OCI-M2 (cell line): ENCODE results near the gene CPNE4.

ENCODE experiments used
- DNase-seq: peaks from one replicate; lab custom pipeline; 2025; ENCODE audit not compliant: unreplicated experiment; lab: John Stamatoyannopoulos, UW

Gene CPNE4

DNA sequence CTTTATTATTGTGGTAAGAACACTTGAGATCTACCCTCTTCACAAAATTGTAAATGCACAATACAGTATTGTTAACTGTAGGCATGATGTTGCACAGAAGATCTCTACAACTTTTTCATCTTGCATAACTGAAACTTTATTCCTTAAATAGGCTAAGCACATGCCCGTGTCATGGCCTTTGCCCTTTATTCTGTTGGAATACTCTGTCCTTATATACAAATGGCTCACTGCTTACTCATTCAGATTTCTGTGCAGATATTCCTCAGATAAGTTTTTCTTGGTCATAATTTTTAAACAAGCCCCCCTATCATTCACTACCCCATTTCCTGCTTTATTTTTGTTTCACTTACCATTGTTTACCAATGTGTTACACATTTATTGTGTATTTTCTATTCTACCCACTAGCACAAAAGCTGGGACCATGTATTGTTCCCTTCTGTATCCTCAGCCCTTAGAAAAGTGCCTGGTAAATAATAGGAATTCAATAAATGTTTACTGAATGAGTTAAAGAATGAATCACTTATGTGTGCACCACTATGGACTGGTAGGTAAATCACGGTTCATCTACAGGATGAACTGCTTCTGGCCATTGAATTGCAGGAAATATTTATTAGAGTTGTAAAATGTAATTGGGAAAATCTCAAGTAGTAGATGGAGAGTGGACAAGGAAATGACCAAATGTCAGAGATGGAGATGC is 151.0 kb downstream of the CPNE4 start:
- no peak for DNase-seq

DNA sequence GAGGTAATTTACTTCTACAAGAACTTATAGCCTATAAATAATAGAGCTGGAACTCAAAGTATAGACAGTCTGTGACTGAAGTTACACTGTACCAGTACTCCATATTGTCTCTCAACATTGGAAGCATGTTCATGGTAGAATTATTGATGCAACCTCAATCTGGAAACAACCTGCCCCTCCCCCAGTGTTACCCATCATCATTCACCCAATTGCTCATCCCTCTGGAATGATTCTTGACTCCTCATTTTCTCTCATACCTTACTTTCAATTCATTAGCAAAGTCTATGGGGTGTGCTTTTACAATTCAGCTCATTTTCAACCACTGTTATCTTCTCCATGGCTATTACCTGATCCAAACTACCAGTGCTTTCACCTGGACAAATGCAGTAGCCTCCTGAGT is 151.7 kb downstream of the CPNE4 start:
- no peak for DNase-seq

DNA sequence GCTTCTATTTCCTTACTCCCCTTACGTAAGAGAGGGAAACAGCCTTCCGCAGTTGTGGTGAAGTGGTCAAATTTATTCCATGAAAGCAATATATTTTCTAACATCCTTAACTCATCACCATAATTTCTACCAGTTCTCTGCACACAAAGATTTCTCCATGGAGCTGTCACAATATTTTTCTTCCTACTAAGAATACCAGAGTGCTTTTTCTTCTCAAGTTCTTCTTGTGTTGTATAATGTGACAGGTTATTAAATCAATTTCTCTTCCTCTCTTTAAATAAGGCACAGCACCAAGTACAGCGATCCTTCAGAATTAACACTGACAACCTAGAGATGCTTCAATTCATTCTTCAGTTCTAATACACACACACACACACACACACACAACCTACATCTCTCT is 153.0 kb downstream of the CPNE4 start:
- DNase-seq = no peak

DNA sequence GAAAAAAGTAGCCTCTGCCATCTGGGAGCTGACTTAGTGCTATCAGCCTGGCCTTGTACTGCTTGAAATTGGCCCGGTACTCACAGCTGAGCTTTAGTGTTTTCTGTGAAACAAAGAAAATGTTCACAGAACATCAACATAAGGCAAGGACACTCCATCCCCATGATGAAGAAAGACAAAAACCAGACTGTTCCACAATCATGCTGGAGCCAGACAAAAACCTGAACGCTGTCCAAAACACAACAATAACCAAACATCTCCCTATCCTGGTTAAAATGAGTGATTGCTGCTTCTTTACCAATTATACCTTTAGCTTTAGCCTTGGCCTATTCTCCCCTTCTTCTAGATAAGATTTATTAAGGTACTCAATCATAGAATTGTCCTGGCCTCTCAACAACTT is 153.9 kb downstream of the CPNE4 start:
- no peak for DNase-seq

DNA sequence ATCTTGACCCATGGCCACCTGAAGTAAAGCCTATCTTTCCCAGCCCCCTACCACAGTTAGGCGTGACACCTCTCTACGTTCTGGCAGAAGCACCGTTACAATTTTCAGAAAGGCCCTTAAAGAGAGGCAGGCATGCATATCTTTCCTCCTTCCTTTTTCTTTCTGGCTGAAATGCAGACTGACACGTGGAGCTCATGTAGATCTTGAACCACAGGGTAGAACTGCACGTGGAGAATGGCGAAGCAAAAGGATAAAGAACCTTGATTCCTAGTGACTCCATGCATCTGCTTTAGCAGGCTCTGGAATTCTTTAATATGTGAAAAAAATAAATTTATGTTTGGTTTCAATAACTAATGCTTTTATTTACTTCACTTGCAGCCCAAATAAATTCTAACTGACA is 166.6 kb downstream of the CPNE4 start:
- no peak for DNase-seq

DNA sequence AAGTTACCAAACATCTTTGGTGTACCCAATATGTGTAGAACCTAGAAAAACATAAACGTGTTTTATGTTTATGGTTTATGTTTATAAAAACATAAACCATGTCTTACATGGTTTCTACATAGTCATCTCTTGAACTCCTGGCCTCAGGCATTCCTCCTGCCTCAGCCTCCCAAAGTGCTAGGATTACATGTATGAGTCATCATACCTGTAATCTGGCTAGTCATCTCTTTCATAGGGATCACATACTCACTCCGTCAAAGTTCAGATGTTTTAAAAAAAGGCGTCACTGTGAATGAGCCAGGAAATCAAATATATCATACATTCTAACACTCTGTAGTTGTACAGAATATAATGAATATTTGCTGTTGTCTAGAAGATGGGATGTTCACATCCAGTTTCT is 178.6 kb downstream of the CPNE4 start:
- no peak for DNase-seq

DNA sequence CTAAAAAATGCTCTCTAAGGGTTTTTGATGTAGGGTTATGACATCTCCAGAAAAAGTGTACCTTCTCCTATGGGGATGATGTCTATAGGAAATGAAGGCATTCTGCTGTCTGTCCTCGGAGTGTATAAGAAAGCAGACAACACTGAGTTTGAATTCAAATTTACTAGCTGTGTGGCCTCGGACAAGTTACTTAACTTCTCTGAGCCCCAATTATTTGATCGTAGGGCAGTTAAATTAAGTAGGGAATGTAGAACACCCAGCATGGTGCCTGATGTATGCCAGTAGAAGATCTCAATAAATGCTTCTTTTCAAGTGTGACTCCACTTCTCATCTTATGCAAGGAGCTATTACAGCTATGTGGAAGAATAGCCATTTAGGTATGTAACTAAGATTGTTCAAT is 184.6 kb downstream of the CPNE4 start:
- no peak for DNase-seq

DNA sequence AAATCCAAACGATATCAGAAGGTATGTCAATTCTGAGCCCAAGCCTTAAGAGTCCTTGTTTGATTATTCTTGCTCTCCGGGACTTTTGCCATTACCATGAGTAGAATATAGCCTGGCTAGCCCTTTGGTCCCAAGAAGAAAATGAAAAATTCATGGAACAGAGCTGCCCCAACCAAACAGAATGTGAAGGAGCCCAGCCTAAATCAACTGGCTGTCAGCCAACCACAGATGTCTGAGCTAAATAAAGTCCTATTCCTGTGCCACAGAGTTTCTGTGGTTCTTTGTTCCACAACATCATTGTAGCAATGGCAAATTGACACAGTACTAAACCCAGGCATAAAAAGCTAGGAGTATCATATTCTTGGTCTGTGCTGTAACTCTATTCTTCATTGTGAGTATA is 185.2 kb downstream of the CPNE4 start:
- no peak for DNase-seq

DNA sequence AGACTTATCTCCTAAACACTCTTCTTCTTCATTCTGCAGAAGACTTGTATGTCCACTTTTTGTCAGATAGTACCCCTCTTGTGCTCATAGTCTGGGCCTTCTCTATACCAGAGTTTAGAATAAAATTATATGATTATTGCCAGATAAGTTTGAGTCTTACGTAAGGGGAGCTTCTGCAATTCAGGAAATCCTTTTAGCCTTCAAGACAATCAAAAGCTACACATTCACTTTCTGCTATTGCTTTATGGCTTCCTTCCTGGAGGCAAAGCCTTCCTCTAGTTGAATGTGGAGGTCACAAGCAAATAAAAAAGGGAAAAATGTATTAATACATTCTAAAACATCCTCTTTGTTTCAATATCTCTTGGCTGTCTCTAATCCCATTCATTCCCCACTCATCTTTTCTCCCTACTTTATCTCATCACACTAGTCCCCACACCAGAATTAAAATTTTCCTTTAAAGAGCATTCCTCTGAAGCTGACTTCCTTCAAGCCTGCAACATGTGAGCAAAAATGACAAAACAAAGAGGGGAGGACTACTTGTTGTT is 186.8 kb downstream of the CPNE4 start:
- DNase-seq = no peak

DNA sequence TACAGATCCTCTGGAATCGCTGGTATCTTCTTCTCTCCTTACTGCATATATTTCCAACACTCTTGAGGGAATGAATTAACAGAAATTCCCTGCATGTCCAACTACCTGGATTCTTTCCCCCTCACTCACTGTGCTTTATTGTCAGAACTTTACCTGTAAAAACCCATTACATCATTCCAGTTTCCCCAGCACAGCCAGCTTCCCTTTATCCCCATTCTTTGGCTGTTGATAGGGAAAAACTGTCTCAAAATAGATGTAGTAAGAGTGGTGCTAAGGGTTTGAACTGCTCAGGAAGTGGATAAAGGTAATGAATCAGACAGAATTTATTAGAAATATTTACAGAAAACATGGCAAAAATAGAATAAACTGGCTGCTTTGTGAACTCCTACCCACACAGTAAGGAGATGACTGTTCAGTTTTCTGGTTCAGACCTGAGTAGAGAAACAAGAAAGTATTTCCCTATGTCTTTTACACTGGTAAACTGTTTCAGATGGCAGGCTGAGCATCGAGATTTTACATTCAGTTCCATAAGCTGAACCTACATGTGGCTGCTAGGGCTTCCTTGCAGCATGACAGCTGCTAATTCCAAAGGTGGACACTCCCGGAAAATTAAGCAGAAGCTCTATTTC is 188.4 kb downstream of the CPNE4 start:
- no peak for DNase-seq

DNA sequence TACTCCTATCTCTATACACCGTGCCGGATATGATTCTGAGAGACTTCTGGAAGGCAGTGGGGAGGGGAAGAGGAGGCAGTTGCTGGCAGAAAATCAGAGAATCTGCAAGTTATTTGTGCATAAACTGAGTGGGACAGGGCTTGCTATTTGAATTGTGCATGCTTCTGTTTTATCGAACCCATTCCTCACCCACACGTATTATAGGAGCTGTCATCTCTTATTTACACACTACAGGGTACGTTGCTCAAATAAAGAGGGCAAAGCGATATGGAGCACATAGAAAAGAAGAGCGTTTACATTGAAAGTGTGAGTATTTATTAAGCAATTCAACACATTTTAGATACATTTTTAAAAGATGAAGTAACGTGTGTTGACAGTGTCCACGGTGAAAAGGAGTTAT is 191.6 kb downstream of the CPNE4 start:
- no peak for DNase-seq

DNA sequence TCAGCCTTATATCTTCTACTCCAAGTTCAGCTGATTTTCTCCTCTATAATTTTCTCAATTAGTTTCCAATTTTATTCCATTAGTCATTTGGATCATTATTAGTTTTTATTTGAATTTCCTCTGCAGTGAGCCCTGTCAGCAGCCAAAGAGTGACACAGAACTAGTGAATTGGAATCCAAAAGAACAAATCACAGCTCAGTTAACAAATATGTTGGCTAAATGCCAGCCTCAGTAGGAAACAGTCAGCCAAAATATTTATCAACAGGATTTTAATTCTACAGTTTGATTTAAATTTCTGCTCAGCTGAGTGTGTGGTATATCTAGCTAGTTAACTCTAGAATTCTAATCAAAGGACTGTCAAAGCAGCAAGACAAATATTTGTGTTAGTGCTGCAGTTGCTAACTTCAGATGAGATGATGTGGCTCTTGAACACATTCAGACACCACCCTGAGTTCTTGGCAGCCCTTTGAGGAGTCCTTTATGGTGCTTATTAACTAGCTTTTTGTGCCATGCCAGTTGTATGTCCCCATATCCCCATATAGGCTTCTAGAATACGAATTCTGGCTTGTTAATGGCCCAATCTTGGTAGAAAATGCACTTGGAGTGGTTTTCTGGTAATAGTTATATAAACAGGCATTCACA is 194.5 kb downstream of the CPNE4 start:
- DNase-seq = no peak

DNA sequence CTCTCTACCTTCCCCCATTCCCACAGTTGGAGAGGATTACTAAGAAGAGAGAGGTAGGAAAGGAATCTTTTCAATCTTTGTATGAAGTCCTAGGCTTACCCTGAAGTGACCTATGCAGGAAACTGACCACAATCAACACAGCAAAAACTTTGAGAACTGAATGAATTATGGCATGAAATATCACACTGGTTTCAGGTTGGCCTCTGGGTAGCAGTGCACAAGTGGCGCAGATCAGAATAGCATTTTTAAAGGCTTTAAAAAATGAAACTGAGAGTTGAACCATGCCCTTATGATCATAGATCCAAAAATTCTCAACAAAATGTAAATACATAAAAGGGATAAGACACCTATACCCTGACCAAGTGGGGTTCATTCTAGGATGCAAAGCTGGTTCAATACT is 198.9 kb downstream of the CPNE4 start:
- no peak for DNase-seq

DNA sequence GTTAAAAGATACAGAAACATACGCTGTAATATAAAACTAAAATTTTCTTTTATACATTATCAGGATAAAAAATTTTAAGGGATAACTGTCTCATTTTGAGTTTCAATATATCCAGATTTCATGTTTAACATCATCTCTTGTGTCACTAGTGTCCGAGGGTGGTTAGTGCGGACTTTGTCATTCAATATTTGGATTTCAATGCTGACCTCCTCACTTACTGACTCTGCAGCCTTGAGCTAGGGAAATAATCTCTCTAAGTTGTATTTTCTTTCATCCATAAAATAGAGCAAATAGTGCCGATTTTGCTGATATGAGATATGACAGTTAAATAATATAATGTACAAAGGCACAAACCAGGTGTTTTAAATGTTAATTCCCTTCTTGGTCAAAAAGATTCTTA is 203.2 kb downstream of the CPNE4 start:
- no peak for DNase-seq

DNA sequence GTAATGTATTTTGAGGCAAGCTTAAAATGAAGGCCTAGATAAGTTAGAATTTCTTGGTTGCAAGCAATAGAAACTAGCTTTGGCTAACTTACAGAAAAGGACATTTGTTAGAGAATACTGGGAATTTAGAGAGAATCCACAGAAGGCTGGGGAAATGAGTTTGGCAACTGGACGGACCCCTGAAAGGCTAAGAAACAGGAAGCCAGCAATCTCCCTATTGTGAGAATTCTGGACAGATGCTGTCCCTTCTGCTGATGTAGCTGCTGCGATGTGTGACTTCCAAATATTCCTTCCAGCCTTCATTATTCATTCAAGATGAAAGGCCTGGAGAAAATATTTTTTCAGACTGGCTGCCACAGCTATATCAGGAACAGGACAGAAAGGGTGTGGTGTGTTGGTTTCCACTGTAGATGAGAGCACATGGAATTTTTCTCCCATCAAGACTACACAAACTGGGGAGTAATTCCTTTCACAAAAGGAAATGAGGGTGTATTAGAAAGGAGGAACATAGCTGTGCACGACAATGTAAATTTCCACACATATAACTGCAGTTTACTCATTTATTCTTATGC is 213.5 kb downstream of the CPNE4 start:
- no peak for DNase-seq

DNA sequence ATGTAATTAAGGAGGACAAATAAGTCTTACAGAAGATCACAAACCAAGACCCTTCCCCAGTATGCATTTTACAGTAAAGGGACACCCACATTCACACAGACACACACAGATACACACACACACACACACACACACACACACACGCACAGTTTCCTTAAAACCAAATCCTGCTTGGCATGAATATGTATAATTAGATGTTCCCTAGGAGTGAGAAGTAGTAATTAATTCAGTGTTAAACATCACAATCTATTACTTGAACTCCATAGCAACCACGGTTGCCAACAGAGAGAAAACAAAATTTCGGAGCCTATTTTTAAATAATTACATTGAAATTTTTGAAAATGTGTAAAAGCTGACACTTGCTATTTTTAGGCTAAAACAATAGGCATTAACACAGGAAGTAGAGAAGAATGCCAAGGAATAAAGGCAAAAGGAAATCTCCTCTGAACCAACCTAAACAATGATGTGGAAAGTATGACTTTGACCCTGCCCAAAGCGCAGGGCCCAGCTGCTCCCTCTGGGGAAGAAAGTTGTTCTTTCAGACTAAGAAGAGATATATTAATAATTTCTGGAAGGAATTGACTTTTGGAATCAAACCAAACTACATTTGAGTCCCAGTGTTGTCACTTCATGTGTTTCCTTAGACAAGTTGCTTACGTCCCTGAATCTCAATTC is 215.3 kb downstream of the CPNE4 start:
- DNase-seq = no peak

DNA sequence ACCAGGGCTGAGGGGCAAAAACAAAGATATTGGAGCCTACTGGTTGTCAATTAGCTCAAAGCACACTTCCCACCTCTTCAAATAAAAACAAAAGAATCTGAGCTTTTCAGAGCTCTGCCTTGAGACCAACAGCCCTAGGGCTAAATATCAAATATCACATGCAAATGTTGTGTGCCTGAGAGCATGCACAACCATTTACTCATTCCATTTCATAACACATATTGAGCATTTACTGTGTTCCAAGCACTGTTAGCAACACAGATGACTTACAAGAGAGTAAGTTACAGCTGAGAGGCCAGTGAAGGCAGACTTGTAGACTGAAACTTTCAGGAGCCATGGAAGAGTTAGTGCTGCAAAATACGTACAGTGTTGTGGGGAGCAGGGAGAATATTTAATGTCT is 222.4 kb downstream of the CPNE4 start:
- DNase-seq = no peak

DNA sequence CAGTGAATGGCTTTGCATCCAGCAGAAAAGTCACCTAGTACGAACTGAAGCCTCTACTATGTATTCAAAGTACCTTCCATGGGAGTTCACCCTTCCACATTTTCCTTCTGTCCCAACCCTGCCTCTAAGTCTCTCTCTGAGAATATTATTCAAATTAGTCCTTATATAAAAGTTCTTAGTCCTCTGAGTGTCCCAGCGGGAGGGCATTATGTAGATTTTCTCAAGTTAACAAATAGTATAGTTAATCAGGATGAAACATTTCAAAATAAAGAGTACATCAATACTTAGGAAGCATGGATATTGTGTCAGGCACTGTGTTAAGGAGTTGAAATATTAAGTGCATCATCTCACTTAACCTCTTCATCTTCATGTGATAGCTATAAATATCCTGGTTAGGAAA is 223.3 kb downstream of the CPNE4 start:
- DNase-seq = no peak

DNA sequence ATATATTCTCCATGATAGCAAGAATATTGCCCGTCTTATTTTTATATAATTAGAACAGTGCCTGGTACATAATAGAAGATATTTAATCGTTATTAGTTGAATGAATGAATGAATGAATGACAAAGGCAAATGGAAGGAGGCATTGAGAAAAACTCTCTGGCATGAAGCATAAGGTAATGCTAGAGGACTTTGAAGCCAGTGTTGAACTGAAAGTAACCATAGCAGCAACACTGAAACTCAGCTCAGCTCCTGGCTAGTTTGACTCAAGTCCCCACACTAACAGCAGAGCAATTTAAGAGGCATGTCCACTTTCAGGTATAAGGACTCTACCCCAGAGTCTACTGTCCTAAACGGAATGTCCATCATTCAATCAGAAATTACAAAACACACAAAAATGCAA is 227.0 kb downstream of the CPNE4 start:
- no peak for DNase-seq

DNA sequence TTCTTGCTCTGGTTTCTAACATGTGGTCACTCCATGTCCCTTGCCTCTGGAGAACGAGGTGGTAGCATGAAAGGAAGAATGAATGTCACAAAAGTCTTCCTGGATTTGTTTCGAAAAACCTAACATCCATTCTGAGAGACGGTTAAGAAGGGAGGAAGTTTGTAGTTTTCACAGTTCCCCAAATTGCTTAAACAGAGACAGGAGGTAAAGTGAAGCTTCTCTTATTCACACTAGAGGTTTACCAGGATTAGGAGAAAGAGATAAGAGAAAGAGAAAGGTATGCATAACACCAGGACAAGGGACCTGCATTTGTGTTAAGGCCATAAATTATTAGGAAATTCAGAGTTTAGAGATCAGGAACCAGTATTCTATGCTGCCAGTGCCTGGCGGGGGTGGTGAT is 228.1 kb downstream of the CPNE4 start:
- DNase-seq = no peak

DNA sequence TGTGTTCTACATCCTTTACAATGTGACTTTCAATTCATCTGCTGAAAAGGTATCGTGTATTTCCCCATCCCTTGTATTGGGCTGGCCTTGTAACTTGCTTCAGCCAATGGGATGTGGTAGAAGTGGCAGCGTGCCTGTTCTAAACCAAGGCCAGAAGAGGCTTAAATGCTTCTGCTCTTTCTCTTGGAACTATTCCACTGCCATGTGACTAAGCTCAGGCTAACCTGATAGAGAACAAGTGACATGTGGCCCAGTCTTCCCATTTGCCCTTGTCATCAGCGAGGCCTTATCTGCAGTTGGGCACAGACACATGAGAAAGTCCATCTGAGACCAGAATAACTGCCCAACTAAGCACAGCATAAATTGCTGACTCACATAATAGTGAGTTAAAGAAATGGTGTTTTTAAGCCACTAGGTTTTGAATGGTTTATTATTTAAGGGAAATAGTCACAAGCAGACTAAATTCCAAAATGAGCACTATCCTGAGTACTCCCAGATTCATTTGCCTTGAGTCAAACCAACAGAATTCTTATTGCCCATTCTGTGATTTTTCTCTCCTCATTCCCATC is 230.2 kb downstream of the CPNE4 start:
- DNase-seq = no peak
